ENCODE data around the gene LTB4R2. TPM values are rescaled to one million over a fixed set of nuclear protein-coding genes. Genes with fewer than 3 reads are reported as not detected.

Gene LTB4R2
- total RNA-seq, 1 donor from 2014 or later, result 1.8 TPM

DNA sequence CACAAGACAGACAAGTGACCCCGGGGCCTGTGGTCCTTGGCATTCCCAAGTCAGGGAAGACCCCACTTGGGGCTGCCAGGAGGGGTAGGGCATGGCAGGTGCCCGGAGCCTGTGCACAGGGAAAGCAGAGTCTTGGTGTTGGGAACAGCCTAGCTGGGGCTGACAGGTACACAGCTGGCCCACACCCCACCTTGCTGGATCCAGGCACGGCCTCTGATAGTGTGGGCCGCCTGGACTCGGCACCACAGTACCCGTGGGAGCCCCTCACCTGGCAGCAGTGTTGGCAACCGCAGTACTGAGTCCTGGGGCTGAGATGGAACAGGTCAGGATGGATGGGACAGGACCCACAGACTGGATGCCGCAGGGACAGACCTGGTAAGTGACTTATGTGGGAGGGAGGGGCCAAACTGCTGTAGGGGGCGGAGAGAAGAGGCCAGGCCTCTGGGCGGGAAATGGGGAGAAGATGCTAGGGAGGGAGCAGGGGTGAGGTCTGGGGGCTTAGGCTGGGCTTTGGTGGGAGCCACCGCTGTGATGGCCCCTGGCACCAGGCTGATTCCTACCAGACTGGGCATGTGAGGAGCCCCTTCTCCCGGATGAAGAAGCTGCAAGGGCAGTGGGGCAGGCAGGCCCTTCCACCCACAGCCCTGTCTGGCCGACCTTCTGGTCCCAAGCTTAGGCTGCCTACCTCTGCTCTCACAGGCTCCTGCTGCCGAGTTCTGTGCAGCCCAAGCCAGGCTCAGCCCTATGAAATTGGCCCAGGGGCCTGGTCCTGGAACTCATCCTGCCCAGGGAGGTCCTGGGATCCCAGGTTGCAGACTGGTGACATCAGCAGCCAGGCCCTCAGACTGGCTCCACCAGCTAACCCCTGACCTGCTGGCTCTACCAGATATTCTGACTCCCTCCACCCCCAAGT lies 46.9 kb upstream of the LTB4R2 start, which contains the start of gene TGM1:
Gene TGM1, minus strand, starts transcription at position 357 of the 913 bp plus-strand sequence. CDS start 825 bp downstream, outside the sequence.
- no peaks in the 10 kb centered on the region for H3K9me3 Mint-ChIP-seq
- no peak within 1 kb of the TSS for H2AFZ ChIP-seq (replicated peaks)
- H3K4me1 Mint-ChIP-seq, result no peaks in the 10 kb centered on the region
- no peak for DNase-seq (ENCODE audit: low spot score)
- H3K27me3 ChIP-seq, result no peaks in the 10 kb centered on the region
- no peak within 1 kb of the TSS for H3K27ac ChIP-seq
- peaks cover 2% of the 10 kb centered on the region for H3K27me3 Mint-ChIP-seq (ENCODE audit: insufficient read depth, low read depth)
- no peaks in the 10 kb centered on the region for H3K9me3 ChIP-seq (ENCODE audit: low read depth)
- H3K4me3 Mint-ChIP-seq, result no peak within 1 kb of the TSS
- H3K36me3 Mint-ChIP-seq, result no peaks in the 10 kb centered on the region
- no peak within 1 kb of the TSS for H3K4me2 ChIP-seq
- no peaks in the 10 kb centered on the region for H4K20me1 ChIP-seq (ENCODE audit: low read depth)
- H3K9ac ChIP-seq, result peak within 1 kb of the TSS; percentile 27
- H3F3A ChIP-seq (ENCODE audit: low read depth), result no peaks in the 10 kb centered on the region
- H3K36me3 ChIP-seq, result no peaks in the 10 kb centered on the region
- no peaks in the 10 kb centered on the region for H3K79me2 ChIP-seq (ENCODE audit: low read depth)
- TF ChIP-seq EZH2phosphoT487 (IDR thresholded peaks at IDR 0.05), result no peak
- TF ChIP-seq EZH2 (IDR thresholded peaks at IDR 0.05), result no peak
- TF ChIP-seq, protein P1, sequence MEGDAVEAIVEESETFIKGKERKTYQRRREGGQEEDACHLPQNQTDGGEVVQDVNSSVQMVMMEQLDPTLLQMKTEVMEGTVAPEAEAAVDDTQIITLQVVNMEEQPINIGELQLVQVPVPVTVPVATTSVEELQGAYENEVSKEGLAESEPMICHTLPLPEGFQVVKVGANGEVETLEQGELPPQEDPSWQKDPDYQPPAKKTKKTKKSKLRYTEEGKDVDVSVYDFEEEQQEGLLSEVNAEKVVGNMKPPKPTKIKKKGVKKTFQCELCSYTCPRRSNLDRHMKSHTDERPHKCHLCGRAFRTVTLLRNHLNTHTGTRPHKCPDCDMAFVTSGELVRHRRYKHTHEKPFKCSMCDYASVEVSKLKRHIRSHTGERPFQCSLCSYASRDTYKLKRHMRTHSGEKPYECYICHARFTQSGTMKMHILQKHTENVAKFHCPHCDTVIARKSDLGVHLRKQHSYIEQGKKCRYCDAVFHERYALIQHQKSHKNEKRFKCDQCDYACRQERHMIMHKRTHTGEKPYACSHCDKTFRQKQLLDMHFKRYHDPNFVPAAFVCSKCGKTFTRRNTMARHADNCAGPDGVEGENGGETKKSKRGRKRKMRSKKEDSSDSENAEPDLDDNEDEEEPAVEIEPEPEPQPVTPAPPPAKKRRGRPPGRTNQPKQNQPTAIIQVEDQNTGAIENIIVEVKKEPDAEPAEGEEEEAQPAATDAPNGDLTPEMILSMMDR (IDR thresholded peaks at IDR 0.05), result no peak
- H3K4me3 ChIP-seq, result no peak within 1 kb of the TSS
- no peak within 1 kb of the TSS for H3K27ac Mint-ChIP-seq
- no peaks in the 10 kb centered on the region for H3K4me1 ChIP-seq

DNA sequence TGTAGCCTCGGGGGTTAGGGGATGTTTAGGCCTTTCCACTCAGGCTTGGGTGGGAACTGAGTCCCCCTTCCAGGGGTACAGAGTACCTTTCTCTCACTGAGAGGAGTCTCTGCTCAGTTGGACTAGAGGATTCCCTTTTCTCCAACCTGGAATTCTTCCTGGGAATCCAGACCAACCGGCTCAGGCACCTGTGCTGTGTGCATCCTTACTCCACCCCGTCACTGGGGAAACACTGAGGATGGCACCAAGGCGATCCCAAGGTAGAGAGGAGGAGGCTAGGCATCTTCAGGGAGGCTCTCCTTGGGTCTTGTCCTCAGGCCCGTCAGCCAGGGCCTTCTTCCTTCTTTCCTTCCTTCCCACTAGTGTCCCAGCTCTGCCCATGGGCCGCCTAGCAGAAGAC lies 46.1 kb upstream of the LTB4R2 start:
- H3K4me2 ChIP-seq, result no peak overlapping the region
- H3K9me3 ChIP-seq (ENCODE audit: low read depth), result no peaks in the 10 kb centered on the region
- no peaks in the 10 kb centered on the region for H3K9me3 Mint-ChIP-seq
- no peak for TF ChIP-seq EZH2phosphoT487 (IDR thresholded peaks at IDR 0.05)
- TF ChIP-seq EZH2 (IDR thresholded peaks at IDR 0.05), result no peak
- TF ChIP-seq, protein P1 (IDR thresholded peaks at IDR 0.05), result no peak
- peaks cover 5% of the 10 kb centered on the region for H3K27me3 Mint-ChIP-seq (ENCODE audit: insufficient read depth, low read depth)
- DNase-seq (ENCODE audit: low spot score), result no peak
- H4K20me1 ChIP-seq (ENCODE audit: low read depth), result no peaks in the 10 kb centered on the region
- H3K4me3 ChIP-seq, result no peak overlapping the region
- no peaks in the 10 kb centered on the region for H3K4me1 Mint-ChIP-seq
- peak overlapping the region; percentile 32 for H3K9ac ChIP-seq
- H3K4me3 Mint-ChIP-seq, result no peak overlapping the region
- no peaks in the 10 kb centered on the region for H3F3A ChIP-seq (ENCODE audit: low read depth)
- H2AFZ ChIP-seq (replicated peaks), result no peak overlapping the region
- H3K36me3 ChIP-seq, result no peaks in the 10 kb centered on the region
- no peaks in the 10 kb centered on the region for H3K36me3 Mint-ChIP-seq
- no peaks in the 10 kb centered on the region for H3K27me3 ChIP-seq
- H3K79me2 ChIP-seq (ENCODE audit: low read depth), result no peaks in the 10 kb centered on the region
- H3K27ac Mint-ChIP-seq, result no peak overlapping the region
- H3K4me1 ChIP-seq, result no peaks in the 10 kb centered on the region
- H3K27ac ChIP-seq, result no peak overlapping the region

DNA sequence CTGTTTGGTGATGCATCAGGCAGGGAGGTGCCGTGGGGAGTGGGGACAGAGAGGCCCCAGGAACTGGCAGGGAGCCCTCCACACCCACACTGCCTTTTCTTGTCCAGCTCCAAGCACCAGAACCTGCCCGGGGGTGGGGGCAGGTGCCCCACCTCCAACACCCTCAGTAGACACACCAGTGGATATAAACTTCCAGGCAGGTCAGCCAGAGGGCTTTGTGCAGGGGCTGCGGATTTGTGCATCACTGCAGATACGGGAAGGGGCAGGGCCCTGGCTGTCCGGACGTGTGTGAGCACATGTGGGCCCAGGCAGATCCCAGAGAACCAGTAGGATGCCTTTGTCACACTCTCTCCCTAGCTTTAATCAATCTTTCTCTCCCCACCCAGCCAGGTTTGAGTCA lies 45.6 kb upstream of the LTB4R2 start:
- Mint-ChIP-seq H3K27me3 (ENCODE audit: insufficient read depth, low read depth) (peaks cover 5% of the 10 kb centered on the region), H3K4me1 (no peaks in the 10 kb centered on the region), H3K27ac (peak overlapping the region; percentile 79), H3K4me3 (no peak overlapping the region), H3K36me3 (no peaks in the 10 kb centered on the region), H3K9me3 (no peaks in the 10 kb centered on the region)
- H4K20me1 ChIP-seq (ENCODE audit: low read depth), result no peaks in the 10 kb centered on the region
- no peaks in the 10 kb centered on the region for H3F3A ChIP-seq (ENCODE audit: low read depth)
- peak overlapping the region; percentile 32 for H3K9ac ChIP-seq
- TF ChIP-seq EZH2 (IDR thresholded peaks at IDR 0.05) (no peak), EZH2phosphoT487 (IDR thresholded peaks at IDR 0.05) (no peak)
- TF ChIP-seq, protein P1 (IDR thresholded peaks at IDR 0.05), result no peak
- H3K9me3 ChIP-seq (ENCODE audit: low read depth), result no peaks in the 10 kb centered on the region
- DNase-seq (ENCODE audit: low spot score), result no peak
- no peak overlapping the region for H3K27ac ChIP-seq
- H2AFZ ChIP-seq (replicated peaks), result no peak overlapping the region
- H3K4me3 ChIP-seq, result no peak overlapping the region
- no peaks in the 10 kb centered on the region for H3K4me1 ChIP-seq
- H3K27me3 ChIP-seq, result no peaks in the 10 kb centered on the region
- H3K4me2 ChIP-seq, result no peak overlapping the region
- no peaks in the 10 kb centered on the region for H3K79me2 ChIP-seq (ENCODE audit: low read depth)
- H3K36me3 ChIP-seq, result no peaks in the 10 kb centered on the region
